Gastroesophageal sphincter (tissue), 4 donors: Measurements from ENCODE around the gene ZC3H10. TPM values are rescaled to one million over a fixed set of nuclear protein-coding genes. Genes with fewer than 3 reads are reported as not detected.

ENCODE experiments used
- ATAC-seq: fragments of 150-250 bp; one replicate; pipeline ENCODE4 v1.9.1; 2016; ENCODE audit warnings: mild to moderate bottlenecking, moderate library complexity
- H3K27ac ChIP-seq, 4 donors: fragments of 200-600 bp; sonication (generic) in 3 of 4; 1 replicate in 3 of 4; 2 replicates in 1 of 4; pipeline ENCODE4 v1.5.1; 2016 to 2019
- H3K27me3 ChIP-seq: fragments of 200-600 bp; sonication (generic); one replicate; pipeline ENCODE4 v1.5.1; 2019
- H3K36me3 ChIP-seq, 2 donors: fragments of 200-600 bp; sonication (generic); one replicate each; pipeline ENCODE4 v1.5.1; 2019; ENCODE audit warnings: control low read depth in 1 of 2
- H3K4me1 ChIP-seq, 3 donors: fragments of 200-600 bp; sonication (generic); 1 replicate in 2 of 3; 2 replicates in 1 of 3; pipeline ENCODE4 v1.5.1; 2016 to 2019; ENCODE audit warnings: control low read depth in 2 of 3
- H3K4me3 ChIP-seq, 2 donors: fragments of 200-600 bp; sonication (generic); one replicate each; pipeline ENCODE4 v1.5.1; 2019; ENCODE audit warnings: mild to moderate bottlenecking in 1 of 2, moderate library complexity in 1 of 2
- H3K9me3 ChIP-seq, 3 donors: fragments of 200-600 bp; sonication (generic); one replicate each; pipeline ENCODE4 v1.5.1; 2017 to 2019; ENCODE audit warnings: control low read depth in 2 of 3
- EP300 ChIP-seq: sonication (generic); formaldehyde crosslinking; IDR thresholded peaks from one replicate; pipeline ENCODE4 v1.6.1; 2017; ENCODE audit warnings: antibody characterized with exemption, mild to moderate bottlenecking
- POLR2A ChIP-seq, 2 donors: fragments of 450-650 bp; IDR thresholded peaks; one replicate each; pipeline ENCODE4 v1.6.1; 2017; ENCODE audit warnings: antibody characterized with exemption in 2 of 2, mild to moderate bottlenecking in 2 of 2, moderate library complexity in 1 of 2
- POLR2AphosphoS5 ChIP-seq: sonication (generic); formaldehyde crosslinking; IDR thresholded peaks from one replicate; pipeline ENCODE4 v1.6.1; 2017; ENCODE audit warnings: antibody characterized with exemption
- WGBS, 2 donors: methylation state at CpG; one replicate each; pipeline ENCODE4 v1.1.5; 2018; ENCODE audit warnings: low coverage in 1 of 2; 5-methylcytosine and 5-hydroxymethylcytosine counted together
- total RNA-seq, 4 donors: library from RNA; depleted of rRNA; stranded (reverse); fragments of >200 nt; gene quantifications; one replicate each; pipeline ENCODE4 v1.1.0, GENCODE V29; 2016
- TF ChIP-seq, protein P1 (sequence below), 4 experiments: fragments of 200-600 bp in 2 of 4; fragments of 450-650 bp in 2 of 4; sonication (generic) in 1 of 4; IDR thresholded peaks; one replicate each; pipeline ENCODE4 v1.5.1; 2017 to 2019; ENCODE audit warnings: antibody characterized with exemption in 4 of 4, mild to moderate bottlenecking in 2 of 4, moderate library complexity in 2 of 4

The ZC3H10 gene
- total RNA-seq, 4 donors from 2014 or later, result 5.0 to 7.4 (median 5.8) TPM

- H3K36me3 ChIP-seq, result no peaks in the 10 kb centered on the region
- WGBS, 2 donors, result 1% methylated on average over 10 of the region's 50 CpGs; no CpG with 5 or more reads in 1 of the 2 donors
- H3K9me3 ChIP-seq, result no peaks in the 10 kb centered on the region
- ATAC-seq, result peak; percentile 91
- H3K27ac ChIP-seq, result peak overlapping the region in 3 of 4 donors; percentile 73 to 77 (median 76)
- TF ChIP-seq, protein P1, sequence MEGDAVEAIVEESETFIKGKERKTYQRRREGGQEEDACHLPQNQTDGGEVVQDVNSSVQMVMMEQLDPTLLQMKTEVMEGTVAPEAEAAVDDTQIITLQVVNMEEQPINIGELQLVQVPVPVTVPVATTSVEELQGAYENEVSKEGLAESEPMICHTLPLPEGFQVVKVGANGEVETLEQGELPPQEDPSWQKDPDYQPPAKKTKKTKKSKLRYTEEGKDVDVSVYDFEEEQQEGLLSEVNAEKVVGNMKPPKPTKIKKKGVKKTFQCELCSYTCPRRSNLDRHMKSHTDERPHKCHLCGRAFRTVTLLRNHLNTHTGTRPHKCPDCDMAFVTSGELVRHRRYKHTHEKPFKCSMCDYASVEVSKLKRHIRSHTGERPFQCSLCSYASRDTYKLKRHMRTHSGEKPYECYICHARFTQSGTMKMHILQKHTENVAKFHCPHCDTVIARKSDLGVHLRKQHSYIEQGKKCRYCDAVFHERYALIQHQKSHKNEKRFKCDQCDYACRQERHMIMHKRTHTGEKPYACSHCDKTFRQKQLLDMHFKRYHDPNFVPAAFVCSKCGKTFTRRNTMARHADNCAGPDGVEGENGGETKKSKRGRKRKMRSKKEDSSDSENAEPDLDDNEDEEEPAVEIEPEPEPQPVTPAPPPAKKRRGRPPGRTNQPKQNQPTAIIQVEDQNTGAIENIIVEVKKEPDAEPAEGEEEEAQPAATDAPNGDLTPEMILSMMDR (IDR thresholded peaks at IDR 0.05), result peak; percentile 66 to 79 (median 74)
- no peak for TF ChIP-seq EP300
- peaks cover 22% of the 10 kb centered on the region for H3K27me3 ChIP-seq
- H3K4me3 ChIP-seq, result peak overlapping the region; percentile 35 to 58
- peaks cover 0 to 22% (median 6%) of the 10 kb centered on the region in 3 donors for H3K4me1 ChIP-seq
These were observed 38.9 kb upstream of the ZC3H10 start for GRCh38 chr12:56078931-56079722.

GRCh38 chr12:56079723-56080555, 38.1 kb upstream of the ZC3H10 start, which contains the start of gene ERBB3:
TSS of gene ERBB3 (plus strand) at chr12:56080165. CDS start at chr12:56080301, 136 bp downstream.
- H3K27ac ChIP-seq, result peak within 1 kb of the TSS in 3 of 4 donors; percentile 73 to 77 (median 76)
- peaks cover 22% of the 10 kb centered on the region for H3K27me3 ChIP-seq
- H3K36me3 ChIP-seq, result no peaks in the 10 kb centered on the region
- 0 to 4% methylated on average over 8 to 13 of the region's 59 CpGs for WGBS, 2 donors
- peak; percentile 46 for TF ChIP-seq POLR2AphosphoS5
- TF ChIP-seq POLR2A (IDR thresholded peaks at IDR 0.05), result no peak
- TF ChIP-seq, protein P1 (IDR thresholded peaks at IDR 0.05), result peak in 1 of 4 experiments; percentile 43
- peaks cover 0 to 22% (median 6%) of the 10 kb centered on the region in 3 donors for H3K4me1 ChIP-seq
- H3K4me3 ChIP-seq, result peak within 1 kb of the TSS; percentile 35 to 58
- peak; percentile 86 for ATAC-seq
- H3K9me3 ChIP-seq, result no peaks in the 10 kb centered on the region

DNA sequence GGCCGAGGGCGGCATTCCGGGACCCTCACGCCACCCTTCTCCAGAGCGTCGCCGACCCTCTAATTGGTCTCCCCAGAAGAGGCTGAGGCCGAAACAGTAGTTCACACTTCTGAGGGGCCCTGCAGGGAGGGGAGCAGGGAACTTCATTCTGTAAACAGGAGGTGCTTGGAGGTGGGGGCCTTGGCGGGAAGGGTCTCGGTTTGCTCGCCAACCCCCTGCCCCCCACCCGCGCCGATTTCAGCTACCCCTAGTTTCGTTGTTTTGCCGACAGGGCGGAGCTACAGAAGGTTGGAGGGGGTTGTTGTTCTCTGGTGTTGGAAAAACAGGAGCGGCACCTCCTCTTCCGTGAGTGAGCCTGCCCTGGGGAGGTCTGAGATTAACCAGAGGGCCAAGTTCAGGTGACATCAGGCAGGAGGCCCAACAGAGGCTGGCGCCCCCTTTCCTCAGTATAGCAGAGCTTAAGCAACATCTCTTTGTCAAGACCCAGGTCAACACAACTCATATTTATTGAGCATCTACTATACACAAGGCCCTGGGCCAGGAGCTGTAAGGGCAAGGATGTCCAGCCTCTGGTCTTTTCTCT, 37.4 kb upstream of the ZC3H10 start:
- no peak for ATAC-seq
- Histone ChIP-seq H3K9me3 (no peaks in the 10 kb centered on the region), H3K27ac (peak overlapping the region in 3 of 4 donors; percentile 45 to 77 (median 76)), H3K36me3 (no peaks in the 10 kb centered on the region), H3K27me3 (peaks cover 22% of the 10 kb centered on the region), H3K4me1 (peaks cover 0 to 22% (median 6%) of the 10 kb centered on the region in 3 donors), H3K4me3 (peak overlapping the region in 1 of 2 donors; percentile 58)
- no peak for TF ChIP-seq EP300
- TF ChIP-seq POLR2AphosphoS5, result no peak
- TF ChIP-seq POLR2A (IDR thresholded peaks at IDR 0.05), result no peak
- TF ChIP-seq, protein P1 (IDR thresholded peaks at IDR 0.05), result no peak
- WGBS, 2 donors, result no CpG with 5 or more reads among the region's 20 CpGs

- Histone ChIP-seq H3K4me1 (peaks cover 0 to 22% (median 6%) of the 10 kb centered on the region in 3 donors), H3K27ac (peak overlapping the region in 3 of 4 donors; percentile 5 to 77 (median 76))
These were observed 36.4 kb upstream of the ZC3H10 start for GRCh38 chr12:56081393-56082347.

More at GRCh38 chr12:56081393-56082347, 36.4 kb upstream of the ZC3H10 start:
- peak overlapping the region in 1 of 2 donors; percentile 58 for H3K4me3 ChIP-seq
- no peak for TF ChIP-seq POLR2AphosphoS5
- no peak for TF ChIP-seq EP300
- no peak for TF ChIP-seq POLR2A (IDR thresholded peaks at IDR 0.05)
- TF ChIP-seq, protein P1 (IDR thresholded peaks at IDR 0.05), result no peak
- WGBS, 2 donors, result 51% methylated on average over 3 of the region's 6 CpGs; no CpG with 5 or more reads in 1 of the 2 donors
- no peaks in the 10 kb centered on the region for H3K36me3 ChIP-seq
- H3K27me3 ChIP-seq, result peaks cover 22% of the 10 kb centered on the region
- H3K9me3 ChIP-seq, result no peaks in the 10 kb centered on the region
- ATAC-seq, result no peak
